Limb (tissue), 2 donors: ENCODE results near the gene DMXL1.

Experiments used
- DNase-seq, 2 donors: peaks; one replicate each; pipeline ENCODE4 v3.0.0-alpha.2; 2016; ENCODE audit errors: extremely low spot score in 2 of 2

Gene DMXL1

GRCh38 chr5:119268387-119269060 lies 197.6 kb downstream of the DMXL1 start:
- DNase-seq = peak; percentile 91 to 97

- DNase-seq = no peak
Measured at GRCh38 chr5:119269061-119269944, 198.4 kb downstream of the DMXL1 start.

- no peak for DNase-seq
Measured at GRCh38 chr5:119270121-119270565, 199.3 kb downstream of the DMXL1 start.

DNA sequence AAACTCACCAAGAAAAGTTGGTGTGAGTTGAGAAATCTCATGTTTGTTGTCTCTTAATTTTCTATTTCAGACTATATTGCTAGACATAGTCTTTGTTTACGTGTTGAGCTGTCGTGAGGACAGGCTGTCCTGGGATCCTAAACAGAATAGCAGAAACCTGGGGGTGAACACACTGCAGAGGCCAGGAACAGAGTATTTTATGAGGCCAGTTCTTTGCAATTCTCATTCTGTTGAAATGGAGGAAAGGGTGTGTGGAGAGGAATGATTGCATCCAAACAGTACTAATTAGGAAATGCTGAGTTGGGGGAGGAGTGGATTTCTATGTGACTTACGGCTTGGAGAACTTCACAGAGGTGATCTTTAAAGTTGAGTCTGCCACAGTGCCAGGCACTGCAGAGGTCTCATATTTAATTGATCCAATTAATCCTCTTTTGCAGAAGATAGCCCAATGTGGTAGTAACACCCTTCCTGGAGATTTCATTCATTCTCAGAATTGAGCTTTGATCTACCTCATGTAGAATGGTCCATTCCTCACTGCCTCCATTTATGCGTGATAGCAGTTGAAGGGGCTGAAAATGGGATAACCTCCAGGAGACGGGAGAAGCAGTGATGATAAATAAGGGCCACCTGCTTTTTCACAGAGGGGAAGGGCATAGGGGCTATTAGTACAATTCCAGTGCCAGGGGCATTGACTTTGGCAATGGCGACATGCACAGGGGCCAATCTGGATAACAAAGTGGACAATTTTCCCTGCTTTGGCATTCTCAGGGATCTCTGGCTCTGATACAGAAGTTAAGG lies 200.3 kb downstream of the DMXL1 start:
- no peak for DNase-seq

- no peak for DNase-seq
Measured at GRCh38 chr5:119271758-119272730, 201.2 kb downstream of the DMXL1 start.

DNA sequence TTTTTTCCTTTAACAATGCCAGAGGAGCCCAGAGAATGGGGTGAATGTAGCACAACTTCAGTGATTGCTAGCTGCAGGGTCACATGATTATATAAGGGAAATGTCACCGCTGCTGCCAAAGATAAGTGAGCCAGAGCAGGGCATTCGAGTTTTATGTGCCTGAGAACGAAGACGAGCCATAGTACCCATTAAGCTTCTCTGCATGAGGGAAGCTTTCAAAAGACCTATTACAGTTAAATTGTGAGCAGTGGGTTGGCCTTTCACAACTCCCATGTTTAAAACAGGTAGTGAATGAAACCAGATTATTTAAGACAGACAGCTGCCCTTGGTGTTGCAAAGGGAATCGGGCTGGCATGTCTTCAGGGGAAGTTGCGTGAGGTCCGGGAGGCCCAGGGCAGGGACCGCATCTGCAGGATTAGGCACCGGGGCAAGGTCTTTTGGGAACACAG lies 202.5 kb downstream of the DMXL1 start:
- no peak for DNase-seq

DNA sequence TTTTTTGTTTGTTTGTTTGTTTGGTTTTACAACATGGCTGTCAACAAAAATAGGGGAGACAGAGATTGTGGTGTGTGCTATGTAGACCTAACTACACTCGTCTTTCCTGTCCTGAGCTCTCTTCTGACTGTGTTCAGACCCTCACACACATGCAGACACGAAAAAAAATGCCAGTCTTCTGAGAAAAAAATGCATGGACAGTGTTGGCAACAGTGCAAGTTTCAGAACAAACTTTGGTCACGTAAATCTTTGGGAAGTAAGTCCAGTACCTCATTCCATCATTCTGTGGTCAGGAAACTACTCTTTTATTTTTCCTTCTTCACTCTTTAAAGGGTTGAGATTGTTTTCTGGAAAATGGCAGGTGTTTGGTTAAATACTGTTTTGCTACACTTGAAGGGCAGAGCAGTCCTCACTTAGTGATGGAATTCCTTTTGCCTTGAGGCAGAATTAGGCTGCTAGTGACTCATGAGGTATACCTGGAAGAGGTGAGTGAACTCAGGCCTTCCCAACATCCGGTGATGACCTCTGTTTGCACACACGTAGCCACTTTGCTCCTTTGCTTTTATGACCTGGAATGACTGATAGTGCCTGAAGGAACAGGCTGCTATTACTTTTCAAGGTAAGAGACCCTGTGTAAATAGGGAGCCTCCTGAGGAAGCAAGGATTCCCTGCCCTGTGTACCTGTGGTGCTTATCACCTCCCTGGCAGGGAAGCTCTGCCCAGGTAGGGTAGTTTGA lies 203.3 kb downstream of the DMXL1 start:
- no peak for DNase-seq

- DNase-seq = no peak
Measured at GRCh38 chr5:119274767-119275130, 203.9 kb downstream of the DMXL1 start.

DNA sequence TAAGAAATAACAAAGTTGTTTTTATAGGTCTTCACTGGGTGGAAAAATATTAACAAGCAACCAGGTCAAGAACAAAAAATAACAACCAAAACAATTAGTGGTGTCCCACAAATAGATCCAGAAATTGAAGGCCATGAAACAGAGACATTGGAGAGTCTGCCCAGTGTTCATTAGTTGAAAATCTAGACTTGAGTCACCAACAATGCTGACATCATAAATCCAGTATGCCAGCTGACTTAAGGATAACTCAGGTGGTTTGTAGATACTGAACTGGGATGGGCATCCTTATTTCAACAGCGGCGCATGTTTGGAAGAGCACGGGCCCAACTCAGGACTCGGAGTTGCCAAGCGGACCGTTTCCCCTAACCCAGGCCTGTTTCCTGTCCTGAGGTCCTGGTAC lies 204.3 kb downstream of the DMXL1 start:
- no peak for DNase-seq

GRCh38 chr5:119275601-119276173 lies 204.8 kb downstream of the DMXL1 start:
- no peak for DNase-seq

GRCh38 chr5:119276978-119277377 lies 206.1 kb downstream of the DMXL1 start:
- DNase-seq = no peak

GRCh38 chr5:119279093-119279492 lies 208.2 kb downstream of the DMXL1 start:
- no peak for DNase-seq

DNA sequence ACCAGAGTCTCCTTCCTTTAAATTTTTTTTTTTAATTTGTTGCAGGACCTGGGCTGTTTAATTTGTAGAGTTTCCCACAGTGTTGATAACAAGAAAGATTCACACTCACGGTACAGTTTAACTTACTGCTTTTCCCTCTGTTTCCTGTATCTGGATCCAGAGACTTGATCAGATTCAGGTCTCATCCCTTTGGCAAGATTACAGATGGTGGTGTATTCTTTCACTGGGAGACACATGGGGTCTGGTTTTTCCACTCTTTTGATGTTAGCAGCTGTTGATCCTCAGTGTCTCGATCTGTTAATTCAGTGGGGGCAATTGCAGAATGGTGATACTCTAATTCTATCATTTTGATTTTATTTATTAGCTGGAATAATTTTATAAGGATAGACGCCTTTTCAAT lies 209.5 kb downstream of the DMXL1 start:
- DNase-seq = no peak

DNA sequence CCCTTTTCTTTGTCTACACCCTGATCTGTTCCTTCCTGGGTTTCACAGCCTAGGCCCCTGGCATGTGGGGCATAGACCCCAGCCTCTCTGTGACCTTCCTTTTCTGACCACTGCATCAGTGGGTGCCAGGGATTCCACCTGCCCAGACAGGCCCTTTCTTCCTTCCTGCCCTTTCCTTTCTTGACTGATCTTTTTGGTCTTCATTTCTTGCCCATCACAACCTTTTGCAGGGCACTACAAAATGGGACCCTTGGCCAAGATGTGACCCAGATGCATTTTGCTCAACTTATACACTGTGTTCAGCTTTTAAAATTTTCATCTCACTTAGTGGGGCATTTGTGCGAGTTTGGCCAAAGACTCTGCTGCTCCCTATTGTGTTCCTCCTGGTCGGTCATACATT lies 211.7 kb downstream of the DMXL1 start:
- no peak for DNase-seq

GRCh38 chr5:119284031-119284430 lies 213.1 kb downstream of the DMXL1 start:
- no peak for DNase-seq

GRCh38 chr5:119285070-119285916 lies 214.4 kb downstream of the DMXL1 start:
- DNase-seq = no peak

- no peak for DNase-seq
Measured at GRCh38 chr5:119286511-119287488, 215.9 kb downstream of the DMXL1 start.
